Tibial nerve (tissue), 4 donors: ENCODE results near the gene TP53AIP1.

Experiments used
- CTCF ChIP-seq, 5 experiments: fragments of 200-600 bp in 3 of 5; fragments of 450-650 bp in 2 of 5; sonication (generic) in 3 of 5; IDR thresholded peaks; one replicate each; pipeline ENCODE4 v1.5.1; 2016 to 2019; ENCODE audit warnings: antibody characterized with exemption in 5 of 5, mild to moderate bottlenecking in 3 of 5, moderate library complexity in 2 of 5
- EP300 ChIP-seq, 2 donors: sonication (generic); formaldehyde crosslinking; IDR thresholded peaks; one replicate each; pipeline ENCODE4 v1.6.1; 2017; ENCODE audit warnings: antibody characterized with exemption in 2 of 2, mild to moderate bottlenecking in 1 of 2
- POLR2A ChIP-seq, 2 donors: fragments of 450-650 bp; IDR thresholded peaks; one replicate each; pipeline ENCODE4 v1.6.1; 2017; ENCODE audit warnings: antibody characterized with exemption in 2 of 2, mild to moderate bottlenecking in 2 of 2, moderate library complexity in 2 of 2

DNA sequence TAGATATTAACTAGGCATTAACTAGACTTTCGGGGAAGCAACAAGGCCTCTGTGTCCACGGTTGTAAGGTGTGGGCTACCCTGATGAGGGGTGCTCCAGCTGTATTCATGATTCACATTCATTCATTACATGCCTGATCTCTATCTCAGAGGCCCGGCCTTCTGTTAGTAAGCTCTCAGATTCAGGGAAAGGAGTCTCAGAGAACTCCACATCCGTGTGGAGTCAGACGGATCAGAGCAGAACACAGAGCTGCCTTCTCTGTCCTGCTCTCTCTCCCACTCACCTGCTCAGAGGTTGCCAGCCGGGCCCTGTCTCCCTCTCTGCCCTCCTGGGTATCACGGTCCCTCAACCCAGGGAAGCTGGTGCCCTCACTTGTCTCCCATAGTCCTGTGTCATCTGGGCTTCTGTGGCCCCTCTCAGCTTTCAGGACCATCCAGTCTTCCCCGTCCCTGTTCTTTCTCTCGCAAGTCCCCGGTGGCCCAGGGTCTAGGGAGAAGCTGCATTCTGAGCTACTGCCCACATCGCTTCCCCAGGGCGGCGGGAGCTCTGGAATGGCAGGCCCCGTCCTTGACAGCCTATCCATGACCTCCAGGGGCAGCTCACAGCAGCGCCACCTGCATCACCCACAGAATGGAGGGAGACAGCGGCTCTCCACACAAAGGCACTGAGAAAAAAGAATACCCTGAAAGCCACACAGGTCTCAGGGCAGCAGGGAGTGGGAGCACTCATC lies 4.3 kb downstream of the TP53AIP1 start:
- no peak for TF ChIP-seq POLR2A (IDR thresholded peaks at IDR 0.05)
- no peak for TF ChIP-seq CTCF (IDR thresholded peaks at IDR 0.05)
- no peak for TF ChIP-seq EP300 (IDR thresholded peaks at IDR 0.05)
